Uterus (tissue), 4 donors: ENCODE results near the gene MUC21. TPM values are rescaled to one million over a fixed set of nuclear protein-coding genes. Genes with fewer than 3 reads are reported as not detected.
"Not testable (repeated sequence)": the region's sequence is repeated elsewhere in the genome, so short reads cannot be mapped to it uniquely, and the experiment has no call there.

Experiments
- DNase-seq, 2 donors: peaks; one replicate each; pipeline ENCODE4 v3.0.0-alpha.2; 2019 to 2020
- H3K27ac ChIP-seq, 2 donors: fragments of 200-600 bp; sonication (generic); 1 replicate in 1 of 2; 2 replicates in 1 of 2; pipeline ENCODE4 v1.5.1; 2016 to 2018
- H3K27me3 ChIP-seq, 2 donors: fragments of 200-600 bp; sonication (generic); one replicate each; pipeline ENCODE4 v1.5.1; 2018 to 2019; ENCODE audit warnings: control low read depth in 1 of 2
- H3K36me3 ChIP-seq, 2 donors: fragments of 200-600 bp; sonication (generic); one replicate each; pipeline ENCODE4 v1.5.1; 2019; ENCODE audit warnings: control low read depth in 1 of 2
- H3K4me1 ChIP-seq, 2 donors: fragments of 200-600 bp; sonication (generic); one replicate each; pipeline ENCODE4 v1.5.1; 2018 to 2019; ENCODE audit warnings: control low read depth in 1 of 2
- H3K4me3 ChIP-seq, 2 donors: fragments of 200-600 bp; sonication (generic); 1 replicate in 1 of 2; 2 replicates in 1 of 2; pipeline ENCODE4 v1.5.1; 2018 to 2019; ENCODE audit warnings: mild to moderate bottlenecking in 1 of 2
- H3K9me3 ChIP-seq, 2 donors: fragments of 200-600 bp; sonication (generic); one replicate each; pipeline ENCODE4 v1.5.1; 2019; ENCODE audit warnings: control low read depth in 1 of 2
- POLR2A ChIP-seq, 2 donors: fragments of 450-650 bp; IDR thresholded peaks; one replicate each; pipeline ENCODE4 v1.6.1; 2016; ENCODE audit warnings: antibody characterized with exemption in 2 of 2, mild to moderate bottlenecking in 1 of 2, moderate library complexity in 1 of 2
- intact Hi-C: fragments of 100-400 bp; cut with DNase I; formaldehyde crosslinking; loops from one replicate; pipeline ENCODE4 v1.15.1; 2023; ENCODE audit warnings: low total_unique reads
- total RNA-seq, 4 donors: library from RNA; depleted of rRNA in 3 of 4; stranded (reverse); fragments of >200 nt in 3 of 4; gene quantifications; one replicate each; pipeline versions ENCODE4 v1.1.0 to v1.2.4, GENCODE V29; 2014 to 2023
- TF ChIP-seq, protein P1 (sequence below), 4 experiments: fragments of 200-600 bp in 2 of 4; fragments of 450-650 bp in 2 of 4; sonication (generic) in 2 of 4; IDR thresholded peaks; one replicate each; pipeline ENCODE4 v1.5.1; 2016 to 2019; ENCODE audit warnings: antibody characterized with exemption in 4 of 4, mild to moderate bottlenecking in 2 of 4, moderate library complexity in 1 of 4
- donor health status: DM: yes; HTN: yes; CAD: no.

The MUC21 gene
- total RNA-seq, 4 donors from 2014 or later = 0.28 to 0.59 TPM; not detected in 2

DNA sequence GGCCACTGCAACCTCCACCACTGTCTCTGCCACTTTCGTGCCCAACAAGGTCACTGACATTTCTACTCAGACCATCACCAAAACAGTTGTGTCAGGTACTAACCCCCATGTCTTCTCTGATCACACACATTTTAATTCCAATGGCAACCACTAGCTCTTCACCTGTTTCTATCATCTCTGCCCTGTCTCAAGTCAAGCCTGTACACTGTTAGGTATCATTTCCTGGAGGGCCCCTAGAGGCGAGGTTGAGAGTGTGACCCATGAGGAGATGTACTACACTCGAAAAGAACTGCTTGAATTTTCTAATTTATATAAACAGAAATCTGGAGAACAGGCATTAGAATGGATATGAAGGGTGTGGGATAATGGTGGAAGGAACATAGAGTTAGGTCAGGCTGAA is 17.4 kb upstream of the MUC21 start:
- DNase-seq = no peak
- H3K4me1 ChIP-seq = no peaks in the 10 kb centered on the region
- TF ChIP-seq, protein P1, sequence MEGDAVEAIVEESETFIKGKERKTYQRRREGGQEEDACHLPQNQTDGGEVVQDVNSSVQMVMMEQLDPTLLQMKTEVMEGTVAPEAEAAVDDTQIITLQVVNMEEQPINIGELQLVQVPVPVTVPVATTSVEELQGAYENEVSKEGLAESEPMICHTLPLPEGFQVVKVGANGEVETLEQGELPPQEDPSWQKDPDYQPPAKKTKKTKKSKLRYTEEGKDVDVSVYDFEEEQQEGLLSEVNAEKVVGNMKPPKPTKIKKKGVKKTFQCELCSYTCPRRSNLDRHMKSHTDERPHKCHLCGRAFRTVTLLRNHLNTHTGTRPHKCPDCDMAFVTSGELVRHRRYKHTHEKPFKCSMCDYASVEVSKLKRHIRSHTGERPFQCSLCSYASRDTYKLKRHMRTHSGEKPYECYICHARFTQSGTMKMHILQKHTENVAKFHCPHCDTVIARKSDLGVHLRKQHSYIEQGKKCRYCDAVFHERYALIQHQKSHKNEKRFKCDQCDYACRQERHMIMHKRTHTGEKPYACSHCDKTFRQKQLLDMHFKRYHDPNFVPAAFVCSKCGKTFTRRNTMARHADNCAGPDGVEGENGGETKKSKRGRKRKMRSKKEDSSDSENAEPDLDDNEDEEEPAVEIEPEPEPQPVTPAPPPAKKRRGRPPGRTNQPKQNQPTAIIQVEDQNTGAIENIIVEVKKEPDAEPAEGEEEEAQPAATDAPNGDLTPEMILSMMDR (IDR thresholded peaks at IDR 0.05) = no peak
- TF ChIP-seq POLR2A (IDR thresholded peaks at IDR 0.05) = no peak
- H3K27me3 ChIP-seq = no peaks in the 10 kb centered on the region
- no peak overlapping the region for H3K27ac ChIP-seq
- intact Hi-C loops = no loop called here
- no peaks in the 10 kb centered on the region for H3K9me3 ChIP-seq
- H3K4me3 ChIP-seq = no peak overlapping the region
- H3K36me3 ChIP-seq = no peaks in the 10 kb centered on the region

DNA sequence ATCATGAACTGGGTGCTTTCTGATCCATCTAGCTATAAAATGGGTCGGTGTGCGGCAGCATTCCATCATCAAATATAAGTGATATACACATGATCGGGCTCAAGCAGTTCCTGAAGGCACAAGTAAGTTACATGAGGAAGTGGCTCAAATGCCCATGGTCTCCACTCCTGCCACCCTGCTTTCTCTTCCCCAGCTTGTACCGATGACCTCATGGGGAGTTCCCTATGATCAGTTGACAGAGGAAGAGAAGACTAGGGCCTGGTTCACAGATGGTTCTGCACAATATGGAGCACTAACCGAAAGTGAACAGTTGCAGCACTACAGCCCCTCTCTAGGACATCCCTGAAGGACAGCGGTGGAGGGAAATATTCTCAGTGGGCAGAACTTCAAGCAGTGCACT is 14.3 kb upstream of the MUC21 start:
- DNase-seq, intact Hi-C loops, H3K4me1 ChIP-seq: not testable (repeated sequence)

DNA sequence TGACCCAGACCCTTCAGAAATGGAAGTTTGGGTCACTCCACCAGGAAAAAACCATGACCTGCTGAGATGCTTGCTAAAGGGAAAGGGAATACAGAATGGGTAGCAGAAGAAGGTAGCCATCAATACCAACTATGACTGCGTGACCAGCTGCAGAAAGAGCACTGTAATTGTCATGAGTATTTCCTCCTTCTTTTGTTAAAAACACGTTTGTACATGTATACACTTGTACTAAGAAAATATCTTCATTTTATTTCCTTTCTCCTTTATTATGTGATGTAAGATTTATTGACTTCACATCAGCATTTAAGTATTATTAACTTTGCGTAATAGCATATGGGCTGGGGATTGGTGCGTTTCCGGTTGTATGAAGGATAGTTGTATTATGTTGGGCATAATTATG is 12.6 kb upstream of the MUC21 start:
- H3K9me3 ChIP-seq = no peaks in the 10 kb centered on the region
- no peaks in the 10 kb centered on the region for H3K4me1 ChIP-seq
- no peaks in the 10 kb centered on the region for H3K27me3 ChIP-seq
- no peaks in the 10 kb centered on the region for H3K36me3 ChIP-seq
- no peak for TF ChIP-seq POLR2A (IDR thresholded peaks at IDR 0.05)
- TF ChIP-seq, protein P1 (IDR thresholded peaks at IDR 0.05) = no peak
- no peak overlapping the region for H3K27ac ChIP-seq
- intact Hi-C loops = no loop called here
- H3K4me3 ChIP-seq = no peak overlapping the region
- no peak for DNase-seq

More for the DNA sequence above, 14.3 kb upstream of the MUC21 start:
- not testable (repeated sequence) for H3K9me3 ChIP-seq, H3K27ac ChIP-seq, H3K27me3 ChIP-seq, H3K36me3 ChIP-seq, H3K4me3 ChIP-seq

DNA sequence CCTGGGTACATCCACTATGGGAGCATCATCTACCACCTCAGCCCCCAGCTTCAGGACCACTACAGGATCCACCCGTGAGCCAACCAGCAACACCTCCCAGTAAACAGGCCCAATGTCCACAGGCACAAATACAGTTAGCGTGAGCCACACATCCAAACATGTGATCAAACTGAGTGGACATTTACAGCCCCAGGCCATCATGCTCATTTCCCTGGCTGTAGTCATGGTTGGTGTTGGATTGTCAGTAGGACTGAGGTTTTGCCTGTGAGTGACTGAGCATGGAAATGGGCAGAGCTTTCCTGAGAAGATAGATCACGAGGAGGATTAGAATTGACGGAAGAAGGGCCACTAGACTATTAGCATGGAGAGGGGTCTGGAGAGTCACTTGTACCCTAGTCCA is 10.7 kb upstream of the MUC21 start:
- Histone ChIP-seq H3K9me3 (no peaks in the 10 kb centered on the region), H3K36me3 (no peaks in the 10 kb centered on the region), H3K4me1 (no peaks in the 10 kb centered on the region), H3K4me3 (no peak overlapping the region), H3K27me3 (no peaks in the 10 kb centered on the region), H3K27ac (no peak overlapping the region)
- intact Hi-C loops = no loop called here
- no peak for DNase-seq
- no peak for TF ChIP-seq POLR2A (IDR thresholded peaks at IDR 0.05)
- TF ChIP-seq, protein P1 (IDR thresholded peaks at IDR 0.05) = no peak

DNA sequence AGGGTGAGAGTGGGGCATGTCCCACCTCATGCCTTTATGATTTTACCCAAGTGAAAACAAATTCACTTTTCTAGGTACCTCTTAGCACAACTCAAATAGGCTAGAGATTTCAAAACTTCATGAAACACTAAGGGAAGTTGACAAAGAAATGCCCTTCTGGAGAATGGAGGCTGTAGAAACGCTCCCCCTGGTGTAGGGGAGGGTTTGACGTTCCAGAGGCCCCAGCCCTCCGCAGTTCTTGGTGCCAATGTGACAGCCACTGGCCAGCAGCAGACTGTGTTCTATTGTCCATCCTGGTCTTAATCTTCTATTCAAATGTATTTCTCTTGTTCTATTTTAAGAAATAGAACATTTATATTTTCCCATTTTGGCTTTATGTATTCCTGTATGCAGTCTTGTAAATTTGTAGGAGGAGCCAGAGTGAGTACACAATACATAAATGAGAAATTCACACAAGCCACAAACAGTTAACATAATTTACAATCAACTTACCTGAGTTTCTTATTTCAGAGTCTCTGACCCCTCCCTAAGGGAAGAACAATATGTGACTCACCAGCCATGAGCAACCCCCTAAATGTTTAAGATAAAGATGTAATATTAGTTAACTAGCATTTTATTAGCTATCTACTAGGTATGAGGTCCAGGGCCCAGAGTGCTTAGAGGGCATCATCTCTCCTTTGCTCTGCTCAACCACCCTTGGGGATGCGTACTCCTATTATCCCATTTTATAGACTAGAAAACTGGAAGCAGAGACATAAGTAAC is 8.8 kb upstream of the MUC21 start:
- TF ChIP-seq POLR2A (IDR thresholded peaks at IDR 0.05) = no peak
- TF ChIP-seq, protein P1 (IDR thresholded peaks at IDR 0.05) = no peak
- intact Hi-C loops = no loop called here
- DNase-seq = no peak
- no peaks in the 10 kb centered on the region for H3K9me3 ChIP-seq
- no peaks in the 10 kb centered on the region for H3K27me3 ChIP-seq
- H3K4me3 ChIP-seq = no peak overlapping the region
- H3K4me1 ChIP-seq = peaks cover 4 to 6% of the 10 kb centered on the region in 2 donors
- no peak overlapping the region for H3K27ac ChIP-seq
- no peaks in the 10 kb centered on the region for H3K36me3 ChIP-seq
